Astrocyte of the hippocampus (primary cell): Measurements from ENCODE around the gene RND2.
"Not testable (repeated sequence)": the region's sequence is repeated elsewhere in the genome, so short reads cannot be mapped to it uniquely, and the experiment has no call there.

ENCODE experiments used
- DNase-seq: peaks from one replicate; pipeline ENCODE4 v3.0.0; 2011; ENCODE audit warnings: low read depth, low spot score

Gene RND2, protein sequence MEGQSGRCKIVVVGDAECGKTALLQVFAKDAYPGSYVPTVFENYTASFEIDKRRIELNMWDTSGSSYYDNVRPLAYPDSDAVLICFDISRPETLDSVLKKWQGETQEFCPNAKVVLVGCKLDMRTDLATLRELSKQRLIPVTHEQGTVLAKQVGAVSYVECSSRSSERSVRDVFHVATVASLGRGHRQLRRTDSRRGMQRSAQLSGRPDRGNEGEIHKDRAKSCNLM

GRCh38 chr17:43024407-43025289 lies at the start of gene RND2:
Gene RND2 (plus strand): TSS chr17:43025231. CDS start chr17:43025348, 117 bp downstream.
- peak; percentile 98 for DNase-seq

DNA sequence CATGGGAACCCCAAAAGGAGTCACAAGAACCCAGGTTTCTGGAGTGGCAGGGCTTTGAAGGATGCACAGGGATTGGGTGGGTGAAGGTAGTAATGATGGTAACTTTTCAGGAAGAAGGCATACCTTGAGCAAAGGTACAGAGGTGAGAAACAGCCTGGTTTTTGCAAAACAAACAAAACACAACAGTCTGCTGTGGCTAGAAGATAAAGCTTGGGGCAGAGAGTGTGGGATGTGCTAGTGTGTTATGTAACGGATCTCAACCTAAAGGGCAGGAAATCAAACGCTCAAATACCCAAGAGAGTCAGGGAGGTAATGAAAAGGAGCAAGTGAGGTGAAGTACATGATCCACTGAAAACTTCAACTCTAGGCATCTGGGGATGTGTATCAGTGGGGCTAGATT lies 49.8 kb upstream of the RND2 start:
- no peak for DNase-seq

GRCh38 chr17:42975701-42976100 lies 49.3 kb upstream of the RND2 start:
- not testable (repeated sequence) for DNase-seq

- DNase-seq, result peak; percentile 66
These were observed 45.3 kb upstream of the RND2 start, which contains the start of gene PTGES3L for GRCh38 chr17:42979511-42980273. Gene PTGES3L (minus strand): TSS chr17:42980080. CDS start chr17:42980053, 27 bp downstream.

DNA sequence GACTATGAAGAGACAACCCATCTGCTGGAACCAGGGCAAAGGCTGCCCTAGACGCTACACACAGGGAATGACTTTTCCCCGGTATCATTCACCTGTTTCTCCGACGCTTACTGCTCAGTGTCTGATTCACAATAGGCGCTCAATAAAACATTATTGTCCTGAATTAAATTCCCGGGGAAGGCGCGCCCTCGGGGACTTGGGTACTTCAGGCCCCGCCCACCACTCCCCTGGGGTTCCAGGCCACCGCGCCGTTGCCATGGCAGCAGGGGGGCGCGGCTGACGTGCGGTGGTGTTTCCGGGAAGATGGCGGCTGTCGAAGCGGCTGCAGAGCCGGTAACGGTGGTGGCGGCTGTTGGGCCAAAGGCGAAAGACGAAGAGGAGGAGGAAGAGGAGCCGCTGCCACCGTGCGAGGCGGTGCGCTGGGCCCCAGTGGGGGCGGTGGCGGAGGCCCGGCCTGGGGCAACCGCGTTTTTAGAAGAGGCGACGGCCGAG lies 44.7 kb upstream of the RND2 start, which contains the start of gene RUNDC1:
TSS of gene RUNDC1 (plus strand) at position 292 of the 492 bp plus-strand sequence. CDS start at position 304, 12 bp downstream.
- DNase-seq, result peak; percentile 97

DNA sequence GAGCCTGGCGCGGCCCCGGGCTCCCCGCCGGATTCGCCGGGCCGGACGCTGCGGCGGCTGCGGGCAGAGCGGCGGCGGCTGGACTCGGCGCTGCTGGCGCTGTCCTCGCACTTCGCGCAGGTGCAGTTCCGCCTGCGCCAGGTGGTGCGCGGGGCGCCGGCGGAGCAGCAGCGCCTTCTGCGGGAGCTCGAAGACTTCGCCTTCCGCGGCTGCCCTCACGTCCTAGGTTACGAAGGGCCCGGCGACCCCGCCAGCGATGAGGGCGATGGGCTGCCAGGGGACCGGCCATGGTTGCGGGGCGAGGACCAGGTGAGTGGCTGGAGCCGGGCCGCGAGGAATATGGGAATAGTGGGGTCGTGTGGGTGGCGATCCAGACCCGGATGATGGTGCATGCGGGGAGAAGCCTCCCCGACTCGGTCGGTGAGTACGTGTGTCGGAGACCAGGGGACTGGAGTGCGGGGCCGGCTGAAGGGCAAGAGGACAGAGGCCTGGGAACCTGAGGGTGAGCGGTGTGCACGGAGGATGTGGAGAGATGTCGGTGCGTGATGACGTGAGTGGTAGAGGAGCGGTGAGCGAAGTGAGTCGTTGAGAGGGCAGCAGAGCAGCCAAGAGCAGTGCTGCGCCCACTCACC lies 44.1 kb upstream of the RND2 start:
- peak; percentile 67 for DNase-seq

DNA sequence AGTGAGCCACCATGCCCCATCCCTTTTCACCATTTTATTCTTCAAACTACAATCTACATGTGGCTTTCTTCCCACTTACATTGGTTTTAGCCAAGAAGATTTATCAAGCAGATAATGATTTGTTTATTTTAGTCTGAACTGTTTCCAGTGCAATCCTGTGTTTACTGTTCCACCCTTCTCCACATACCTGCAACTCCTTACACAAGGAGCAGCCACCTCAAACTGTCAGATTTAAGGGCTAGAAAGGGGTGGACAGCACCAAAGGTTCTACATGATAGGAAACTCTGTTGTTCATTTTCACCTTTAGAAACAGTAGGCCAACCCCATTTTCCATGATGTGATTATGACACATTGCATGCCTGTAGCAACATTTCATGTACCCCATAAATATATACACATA lies 42.8 kb upstream of the RND2 start:
- no peak for DNase-seq

DNA sequence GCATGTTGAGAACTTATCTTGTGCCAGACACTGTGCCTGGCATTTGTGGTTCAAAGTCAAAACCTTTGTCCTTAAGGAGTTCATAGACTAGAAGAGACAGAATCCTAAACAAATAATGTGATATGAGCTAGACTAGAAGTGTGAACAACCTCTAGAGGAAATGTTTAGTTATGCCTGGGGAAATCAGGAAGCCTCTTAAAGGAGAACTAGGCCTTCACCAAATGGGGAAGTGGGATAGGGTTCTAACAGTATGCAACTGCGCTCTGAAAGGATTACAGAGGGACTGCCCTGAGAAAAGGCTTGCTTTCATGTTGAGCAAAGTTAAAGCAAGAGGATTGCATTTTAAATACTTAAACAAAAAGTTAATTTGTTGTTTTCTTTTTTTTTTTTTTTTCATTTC lies 39.8 kb upstream of the RND2 start:
- DNase-seq, result no peak

- no peak for DNase-seq
These were observed 35.9 kb upstream of the RND2 start for GRCh38 chr17:42989141-42989540.

DNA sequence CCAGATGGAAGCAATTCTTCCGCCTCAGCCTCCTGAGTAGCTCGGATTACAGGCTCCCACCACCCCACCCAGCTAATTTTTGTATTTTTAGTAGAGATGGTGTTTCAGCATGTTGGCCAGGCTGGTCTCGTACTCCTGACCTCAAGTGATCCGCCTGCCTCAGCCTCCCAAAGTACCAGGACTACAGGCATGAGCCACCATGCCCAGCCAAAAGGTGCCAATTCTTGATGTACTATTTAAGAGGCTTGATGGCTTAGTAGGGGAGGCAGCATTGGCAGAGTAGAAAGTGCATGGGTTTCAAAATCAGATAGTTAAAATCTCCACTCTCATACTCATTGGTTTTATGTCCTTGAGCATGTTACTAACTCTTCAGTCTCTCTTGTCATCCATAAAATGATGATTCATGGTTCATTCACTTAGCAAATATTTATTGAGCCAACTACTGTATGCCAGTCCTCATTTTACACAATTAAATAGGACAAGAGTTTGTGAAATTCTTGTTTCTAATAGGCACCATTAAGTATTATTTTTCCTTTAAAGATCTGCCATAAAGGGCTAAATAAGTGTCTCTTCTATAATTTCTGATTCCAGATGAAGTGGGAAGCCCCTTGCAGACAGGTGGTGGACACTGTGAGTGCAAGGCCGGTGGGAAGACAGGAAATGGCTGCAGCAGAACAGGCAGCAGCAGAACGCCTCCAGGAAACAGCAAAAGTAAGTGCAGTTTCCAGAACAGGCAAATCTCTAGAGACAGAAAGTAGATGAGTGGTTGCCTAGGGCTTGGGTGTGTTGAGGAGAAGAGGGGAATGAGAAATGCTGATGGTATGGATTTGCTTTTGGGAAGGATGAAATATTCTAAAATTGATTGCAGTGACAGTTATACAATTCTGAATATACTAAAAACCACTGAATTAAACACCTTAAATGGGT lies 35.0 kb upstream of the RND2 start:
- DNase-seq, result no peak

GRCh38 chr17:42991471-42991870 lies 33.6 kb upstream of the RND2 start:
- DNase-seq, result no peak

DNA sequence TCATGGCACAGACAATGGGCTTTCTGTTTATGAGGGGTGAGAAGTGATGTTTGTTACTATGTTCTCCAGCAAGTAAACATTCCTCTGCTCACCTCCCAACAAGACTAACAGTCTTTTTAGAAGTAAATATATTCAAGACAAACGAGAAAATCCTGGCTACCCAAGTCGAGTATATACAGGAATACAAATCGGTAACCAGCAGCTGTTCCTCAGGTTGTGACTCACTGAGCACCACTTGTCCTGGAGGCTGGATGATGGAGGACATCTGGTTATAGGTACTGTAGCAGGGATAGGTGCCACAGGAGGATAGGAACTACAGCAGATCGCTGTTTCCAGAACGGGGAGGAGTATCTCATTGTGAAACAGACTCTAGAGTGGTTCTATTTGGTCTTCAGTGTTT lies 32.2 kb upstream of the RND2 start:
- no peak for DNase-seq

- DNase-seq, result not testable (repeated sequence)
These were observed 31.1 kb upstream of the RND2 start for GRCh38 chr17:42993913-42994312.

DNA sequence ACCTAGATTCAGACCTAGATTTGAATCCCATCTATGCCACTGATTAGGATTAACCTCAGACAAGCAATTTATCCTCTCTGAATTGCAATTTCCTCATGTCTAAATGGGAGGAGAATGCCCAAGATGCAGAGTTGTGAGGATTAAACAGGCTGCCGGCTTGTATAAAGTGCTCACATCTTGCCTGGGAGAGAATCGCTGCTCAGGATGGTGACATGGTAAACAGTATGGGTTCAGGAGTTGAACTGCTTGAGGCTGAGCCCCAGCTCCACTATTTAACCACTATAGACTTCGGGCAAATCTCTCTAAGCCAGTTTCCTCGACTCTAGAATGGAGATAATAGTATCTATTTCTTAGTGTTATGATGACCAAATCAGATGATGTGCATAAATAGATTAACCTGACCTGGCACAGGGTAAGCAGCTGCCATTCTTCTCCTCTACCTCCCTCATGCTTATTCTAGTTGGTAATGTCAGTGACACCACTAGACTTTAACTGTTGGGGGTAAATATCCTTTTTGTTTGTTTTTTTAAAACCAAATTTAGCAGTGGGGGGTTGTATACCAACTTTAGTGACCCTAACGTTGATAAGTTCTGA lies 27.5 kb upstream of the RND2 start:
- no peak for DNase-seq

GRCh38 chr17:42997984-42998938 lies 26.8 kb upstream of the RND2 start, which contains the start of gene RPL27:
Gene RPL27 (plus strand): TSS chr17:42998419. CDS start chr17:42998751, 332 bp downstream.
- DNase-seq, result peak; percentile 100

DNA sequence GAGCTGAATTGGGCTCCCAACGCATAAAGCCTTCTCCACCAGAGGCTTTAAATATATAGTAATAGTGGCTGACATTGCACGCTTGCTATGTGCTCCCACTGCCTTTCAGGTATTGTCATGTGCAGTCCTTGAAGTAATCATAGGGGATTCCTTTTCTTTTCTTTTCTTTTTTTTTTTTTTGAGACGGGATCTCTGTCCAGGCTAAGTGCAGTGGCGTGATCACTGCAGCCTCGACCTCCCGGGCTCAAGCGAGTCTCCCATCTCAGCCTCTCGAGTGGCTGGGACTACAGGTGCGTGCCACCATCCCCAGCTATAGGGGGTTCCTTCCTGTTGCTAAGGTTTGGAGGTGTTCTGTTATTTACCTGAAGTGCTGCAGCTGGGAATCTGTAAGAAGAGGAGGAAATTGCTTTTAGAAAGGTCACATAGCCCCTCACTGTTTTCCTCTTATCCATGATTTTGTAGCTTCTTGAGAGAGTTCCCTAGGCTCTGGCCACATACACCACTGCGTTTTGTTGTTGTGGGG lies 26.0 kb upstream of the RND2 start:
- no peak for DNase-seq

DNA sequence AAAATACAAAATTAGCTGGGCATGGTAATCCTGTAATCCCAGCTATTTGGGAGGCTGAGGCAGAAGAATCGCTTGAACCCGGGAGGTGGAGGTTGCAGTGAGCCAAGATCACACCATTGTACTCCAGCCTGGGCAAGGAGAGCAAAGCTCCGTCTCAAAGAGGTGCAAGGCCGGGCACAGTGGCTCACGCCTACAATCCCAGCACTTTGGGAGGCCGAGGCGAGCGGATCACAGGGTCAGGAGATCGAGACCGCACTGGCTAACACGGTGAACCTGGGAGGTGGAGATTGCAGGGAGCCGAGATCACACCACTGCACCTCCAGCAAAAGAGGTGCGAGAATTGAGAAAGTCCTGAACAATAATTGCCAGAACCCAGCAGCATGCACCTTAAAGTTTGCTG lies 24.1 kb upstream of the RND2 start:
- not testable (repeated sequence) for DNase-seq

- peak; percentile 61 for DNase-seq
These were observed 21.4 kb upstream of the RND2 start for GRCh38 chr17:43003542-43004172.
